Measurements from ENCODE around the gene GUCA2A. TPM values are rescaled to one million over a fixed set of nuclear protein-coding genes. Genes with fewer than 3 reads are reported as not detected.

GUCA2A gene
- total and polyA plus RNA-seq, 2 of the 4 experiments (the other 2 are of a cell fraction), result not detected

- Histone ChIP-seq H3K9me3 (ENCODE audit: control insufficient read depth, insufficient read depth, low read length) (no peaks in the 10 kb centered on the region), H3K27ac (ENCODE audit: insufficient read depth, low read length) (no peak overlapping the region), H3K27me3 (ENCODE audit: control insufficient read depth, insufficient read depth, low read length) (no peaks in the 10 kb centered on the region), H3K36me3 (ENCODE audit: control insufficient read depth, insufficient read depth, low read length) (peaks cover 14% of the 10 kb centered on the region), H4K5ac (ENCODE audit: low read depth, low read length) (0 out of 2 replicates have a peak overlapping the region, but pooled peaks have one; percentile 51), H3K4me2 (ENCODE audit: low read depth, low read length) (peak overlapping the region; percentile 39; the same call in 1 of the 2 replicates), H3K4me1 (ENCODE audit: control insufficient read depth, insufficient read depth, low read length) (peaks cover 6% of the 10 kb centered on the region), H4K8ac (ENCODE audit: low read depth in 2 of 2, low read length in 2 of 2) (no peak overlapping the region), H2AFZ (replicated peaks; ENCODE audit: low read length, poor library complexity) (no peak overlapping the region), H3K18ac (ENCODE audit: low read depth, low read length) (no peak overlapping the region), H3K56ac (ENCODE audit: extremely low read depth, insufficient read depth, low read length) (no peak overlapping the region), H2BK15ac (ENCODE audit: low read depth, low read length) (no peak overlapping the region), H3K23ac (ENCODE audit: low read depth, low read length) (no peak overlapping the region), H2BK20ac (ENCODE audit: low read depth, low read length) (no peak overlapping the region), H2BK5ac (ENCODE audit: low read depth, low read length, poor library complexity, severe bottlenecking) (no peak overlapping the region), H4K20me1 (ENCODE audit: insufficient read depth, low read length) (peaks cover 9% of the 10 kb centered on the region; the same call in 1 of the 2 replicates), H3K14ac (replicated peaks; ENCODE audit: low read depth, low read length) (no peak overlapping the region), H2AK9ac (replicated peaks; ENCODE audit: low read depth, low read length, poor library complexity) (no peak overlapping the region), H3K4ac (ENCODE audit: low read depth, low read length) (no peak overlapping the region), H2AK5ac (ENCODE audit: low read depth, low read length) (no peak overlapping the region), H2BK120ac (ENCODE audit: low read depth, low read length) (no peak overlapping the region), H3K9me1 (ENCODE audit: insufficient read depth, low read length) (no peaks in the 10 kb centered on the region), H3K9ac (ENCODE audit: low read depth, low read length) (no peak overlapping the region), H3K79me1 (ENCODE audit: low read depth in 1 of 2, low read length in 2 of 2) (peaks cover 0 to 8% of the 10 kb centered on the region in 2 experiments; a peak in 2 of 4 replicates), H4K91ac (ENCODE audit: insufficient read depth, low read depth, low read length) (no peak overlapping the region), H3K4me3 (ENCODE audit: insufficient read depth, low read depth, low read length) (no peak overlapping the region)
- no CpG with 5 or more reads among the region's 2 CpGs for WGBS, 2 experiments (ENCODE audit: extremely low coverage in 2 of 2, insufficient read length in 1 of 2)
- no TSS peak for BruUV-seq (replicated peaks)
- in situ Hi-C loops (cut with MboI; ENCODE audit: low sequenced_read_pairs), result no loop called here
- CTCF ChIA-PET, result no interaction called here
- dilution Hi-C loops (cut with HindIII; ENCODE audit: low sequenced_read_pairs, unreplicated experiment), result no loop called here
- DNase-seq (peak; percentile 71), ATAC-seq (ENCODE audit: low read depth) (peak; percentile 45; the same call in 1 of the 2 replicates)
- intact Hi-C loops (cut with micrococcal nuclease), result loop anchor here (10.0 kb wide), 1 partner anchor 476 kb away; the partner anchor contains the start of gene PPIH
- POLR2A ChIA-PET (ENCODE audit: unreplicated experiment), result no interaction called here
- TF ChIP-seq NFE2L2 (IDR thresholded peaks at IDR 0.05; ENCODE audit: low read depth, low read length), result no peak
- no peak for TF ChIP-seq FOS (IDR thresholded peaks at IDR 0.05; ENCODE audit: low read depth, low read length)
- TF ChIP-seq MXI1 (IDR thresholded peaks at IDR 0.05; ENCODE audit: borderline replicate concordance, low read depth, low read length), result no peak
- no peak for TF ChIP-seq CHD1 (IDR thresholded peaks at IDR 0.05; ENCODE audit: low read depth, low read length)
- TF ChIP-seq SMC3 (IDR thresholded peaks at IDR 0.05; ENCODE audit: low read depth, low read length), result no peak
- TF ChIP-seq CEBPB (IDR thresholded peaks at IDR 0.05; ENCODE audit: low read depth, low read length), result no peak
- TF ChIP-seq RCOR1 (IDR thresholded peaks at IDR 0.05; ENCODE audit: insufficient replicate concordance, low read length), result no peak
- no peak for TF ChIP-seq RAD21 (IDR thresholded peaks at IDR 0.05; ENCODE audit: low read length)
- no peak for TF ChIP-seq USF2 (IDR thresholded peaks at IDR 0.05; ENCODE audit: low read depth, low read length)
- TF ChIP-seq ELK1 (IDR thresholded peaks at IDR 0.05; ENCODE audit: borderline replicate concordance, low read depth, low read length), result no peak
- no peak for TF ChIP-seq MAFK (IDR thresholded peaks at IDR 0.05; ENCODE audit: low read depth, low read length)
- no peak for TF ChIP-seq RFX5 (IDR thresholded peaks at IDR 0.05; ENCODE audit: low read depth, low read length)
- TF ChIP-seq MAZ (IDR thresholded peaks at IDR 0.05; ENCODE audit: borderline replicate concordance, low read depth, low read length), result no peak
- TF ChIP-seq BHLHE40 (IDR thresholded peaks at IDR 0.05; ENCODE audit: low read depth, low read length), result no peak
- no peak for TF ChIP-seq POLR2A (IDR thresholded peaks at IDR 0.05; ENCODE audit: low read depth, low read length)
- no peak for TF ChIP-seq CTCF (conservative IDR thresholded peaks at IDR 0.05; ENCODE audit: low read depth, low read length)
These were observed 14.7 kb upstream of the GUCA2A start for GRCh38 chr1:42179275-42179674.

Measured in IMR-90 (cell line).